Stimulated activated effector memory CD8-positive, alpha-beta T cell treated with anti-CD3 and anti-CD28 coated beads, Interleukin-12 subunit alpha, Interleukin-12 subunit beta, amount 100 ng/mL, for 72 hours (primary cell): ENCODE measurements around the gene SMAD3.
A peak's percentile ranks its signal among the peaks of the same experiment; 100 is the strongest.

Source experiments
- ATAC-seq: fragments of 150-1000 bp; cut with Tn5 transposase; 2 replicates; pipeline ENCODE4 v1.10.0; 2021
- DNase-seq, 2 donors: peaks; one replicate each; pipeline ENCODE4 v3.0.0; 2021 to 2022; ENCODE audit warnings: low spot score in 2 of 2
- H3K27ac Mint-ChIP-seq: one replicate; pipeline ENCODE4 v1.8.0; 2022; ENCODE audit warnings: mild to moderate bottlenecking, mixed read lengths
- H3K36me3 Mint-ChIP-seq: one replicate; pipeline ENCODE4 v1.8.0; 2022; ENCODE audit warnings: mild to moderate bottlenecking, mixed read lengths
- H3K4me1 Mint-ChIP-seq: one replicate; pipeline ENCODE4 v1.8.0; 2022; ENCODE audit warnings: mixed read lengths
- H3K4me3 Mint-ChIP-seq: one replicate; pipeline ENCODE4 v1.8.0; 2022; ENCODE audit warnings: mild to moderate bottlenecking, mixed read lengths
- H3K9me3 Mint-ChIP-seq: one replicate; pipeline ENCODE4 v1.8.0; 2022; ENCODE audit warnings: mixed read lengths

SMAD3 gene

DNA sequence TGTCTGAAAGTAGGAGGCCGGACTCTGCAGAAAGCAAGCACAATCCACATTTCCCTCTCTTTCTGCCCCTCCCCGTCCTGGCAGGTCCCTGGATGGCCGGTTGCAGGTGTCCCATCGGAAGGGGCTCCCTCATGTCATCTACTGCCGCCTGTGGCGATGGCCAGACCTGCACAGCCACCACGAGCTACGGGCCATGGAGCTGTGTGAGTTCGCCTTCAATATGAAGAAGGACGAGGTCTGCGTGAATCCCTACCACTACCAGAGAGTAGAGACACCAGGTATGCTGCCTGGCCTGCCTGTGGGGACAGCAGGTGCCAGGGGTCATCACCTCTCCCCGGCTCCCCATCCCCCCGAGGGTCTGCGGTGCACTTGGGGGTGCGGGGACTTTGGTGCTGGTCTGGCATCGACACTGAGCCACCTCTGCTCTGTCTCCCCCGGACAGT, 99.4 kb downstream of the SMAD3 start:
- H3K4me3 Mint-ChIP-seq, result no peak overlapping the region
- ATAC-seq, result no peak
- H3K27ac Mint-ChIP-seq, result peak overlapping the region; percentile 43
- peaks cover 47% of the 10 kb centered on the region for H3K4me1 Mint-ChIP-seq
- peaks cover 51% of the 10 kb centered on the region for H3K36me3 Mint-ChIP-seq
- no peak for DNase-seq
- no peaks in the 10 kb centered on the region for H3K9me3 Mint-ChIP-seq

GRCh38 chr15:67165254-67166253, 100.2 kb downstream of the SMAD3 start:
- no peaks in the 10 kb centered on the region for H3K9me3 Mint-ChIP-seq
- H3K4me3 Mint-ChIP-seq, result no peak overlapping the region
- ATAC-seq, result no peak
- peak overlapping the region; percentile 75 for H3K27ac Mint-ChIP-seq
- no peak for DNase-seq
- peaks cover 59% of the 10 kb centered on the region for H3K36me3 Mint-ChIP-seq
- peaks cover 54% of the 10 kb centered on the region for H3K4me1 Mint-ChIP-seq

GRCh38 chr15:67166280-67167009, 101.0 kb downstream of the SMAD3 start:
- Mint-ChIP-seq H3K36me3 (peaks cover 67% of the 10 kb centered on the region), H3K4me3 (no peak overlapping the region), H3K4me1 (peaks cover 57% of the 10 kb centered on the region), H3K27ac (peak overlapping the region; percentile 75), H3K9me3 (no peaks in the 10 kb centered on the region)
- DNase-seq, result no peak
- no peak for ATAC-seq

- DNase-seq, result no peak
- H3K36me3 Mint-ChIP-seq, result peaks cover 74% of the 10 kb centered on the region
- H3K4me3 Mint-ChIP-seq, result no peak overlapping the region
- H3K9me3 Mint-ChIP-seq, result no peaks in the 10 kb centered on the region
- H3K4me1 Mint-ChIP-seq, result peaks cover 57% of the 10 kb centered on the region
- no peak for ATAC-seq
- H3K27ac Mint-ChIP-seq, result peak overlapping the region; percentile 75
Observed at GRCh38 chr15:67167091-67167490, 101.7 kb downstream of the SMAD3 start.

- no peak for DNase-seq
- H3K36me3 Mint-ChIP-seq, result peaks cover 86% of the 10 kb centered on the region
- peaks cover 57% of the 10 kb centered on the region for H3K4me1 Mint-ChIP-seq
- H3K9me3 Mint-ChIP-seq, result no peaks in the 10 kb centered on the region
- no peak overlapping the region for H3K4me3 Mint-ChIP-seq
- H3K27ac Mint-ChIP-seq, result peak overlapping the region; percentile 85
- ATAC-seq, result no peak
Observed at GRCh38 chr15:67168694-67169093, 103.3 kb downstream of the SMAD3 start.

DNA sequence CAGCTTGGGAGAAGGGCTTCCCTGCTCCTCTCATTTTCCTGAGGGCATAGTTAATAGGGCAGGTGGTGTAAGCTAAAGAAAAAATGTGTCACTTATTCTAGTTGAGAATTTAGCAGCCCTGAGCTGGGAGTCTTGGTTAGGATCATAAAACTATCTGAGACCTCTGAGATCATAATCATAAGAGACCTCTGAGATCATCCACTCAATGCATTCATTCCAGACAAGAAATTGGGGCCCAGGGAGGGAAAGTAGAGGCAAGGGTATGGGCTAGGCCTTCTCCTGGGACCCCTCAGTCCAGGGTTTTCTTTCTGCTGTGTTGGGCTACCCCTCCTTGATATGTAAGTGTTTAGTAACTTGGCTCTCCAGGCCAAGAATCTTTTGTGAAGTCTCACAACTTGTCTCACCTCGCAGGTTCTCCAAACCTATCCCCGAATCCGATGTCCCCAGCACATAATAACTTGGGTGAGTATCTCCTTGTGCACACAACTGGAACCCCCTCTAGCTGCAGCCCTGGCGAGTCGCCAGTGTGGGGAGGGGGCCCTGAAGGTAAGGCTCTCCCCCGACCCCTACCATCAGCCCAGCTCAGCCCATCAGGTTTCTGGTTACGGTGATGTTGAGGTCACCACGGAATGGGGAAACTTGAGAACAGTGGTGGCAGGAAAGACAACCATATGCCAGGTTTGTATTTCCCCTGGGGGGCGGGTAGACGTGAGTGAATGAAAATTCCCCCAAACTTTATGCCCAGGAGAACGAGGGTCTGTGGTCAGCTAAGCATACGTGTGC, 104.9 kb downstream of the SMAD3 start:
- peaks cover 69% of the 10 kb centered on the region for H3K4me1 Mint-ChIP-seq
- no peak overlapping the region for H3K4me3 Mint-ChIP-seq
- H3K36me3 Mint-ChIP-seq, result peaks cover 84% of the 10 kb centered on the region
- ATAC-seq (no peak), DNase-seq (no peak)
- peak overlapping the region; percentile 85 for H3K27ac Mint-ChIP-seq
- H3K9me3 Mint-ChIP-seq, result no peaks in the 10 kb centered on the region

DNA sequence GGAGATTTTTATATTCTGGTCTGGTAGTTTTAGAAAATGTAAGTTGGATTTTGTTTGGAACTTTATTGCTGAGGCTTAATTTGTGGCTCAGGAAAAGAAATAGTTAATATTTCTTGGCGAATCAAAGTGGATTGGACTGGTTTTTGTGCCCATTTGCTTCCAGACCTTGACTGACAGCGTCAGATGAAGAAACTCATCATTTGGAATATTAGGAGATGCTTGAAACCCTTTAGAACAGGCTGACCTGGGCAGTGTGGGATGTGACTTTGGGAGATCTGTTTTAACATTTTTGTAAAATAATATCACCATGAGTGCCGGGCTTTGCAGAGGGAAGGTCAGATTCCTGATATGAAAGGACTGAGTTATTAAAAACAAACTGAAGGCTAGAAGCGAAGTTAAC, 106.1 kb downstream of the SMAD3 start:
- peaks cover 82% of the 10 kb centered on the region for H3K36me3 Mint-ChIP-seq
- no peak for DNase-seq

GRCh38 chr15:67172172-67172571, 106.8 kb downstream of the SMAD3 start:
- peak; percentile 70 for ATAC-seq
- Mint-ChIP-seq H3K4me3 (no peak overlapping the region), H3K9me3 (no peaks in the 10 kb centered on the region), H3K27ac (peak overlapping the region; percentile 85), H3K36me3 (peaks cover 83% of the 10 kb centered on the region), H3K4me1 (peaks cover 79% of the 10 kb centered on the region)
- DNase-seq, result no peak

More for the DNA sequence above, 106.1 kb downstream of the SMAD3 start:
- Mint-ChIP-seq H3K4me3 (no peak overlapping the region), H3K27ac (peak overlapping the region; percentile 85), H3K4me1 (peaks cover 80% of the 10 kb centered on the region), H3K9me3 (no peaks in the 10 kb centered on the region)
- ATAC-seq, result no peak

- Mint-ChIP-seq H3K27ac (peak overlapping the region; percentile 85), H3K4me1 (peaks cover 78% of the 10 kb centered on the region), H3K4me3 (no peak overlapping the region), H3K36me3 (peaks cover 84% of the 10 kb centered on the region), H3K9me3 (no peaks in the 10 kb centered on the region)
- DNase-seq (no peak), ATAC-seq (no peak)
Observed at GRCh38 chr15:67173005-67173404, 107.6 kb downstream of the SMAD3 start.

DNA sequence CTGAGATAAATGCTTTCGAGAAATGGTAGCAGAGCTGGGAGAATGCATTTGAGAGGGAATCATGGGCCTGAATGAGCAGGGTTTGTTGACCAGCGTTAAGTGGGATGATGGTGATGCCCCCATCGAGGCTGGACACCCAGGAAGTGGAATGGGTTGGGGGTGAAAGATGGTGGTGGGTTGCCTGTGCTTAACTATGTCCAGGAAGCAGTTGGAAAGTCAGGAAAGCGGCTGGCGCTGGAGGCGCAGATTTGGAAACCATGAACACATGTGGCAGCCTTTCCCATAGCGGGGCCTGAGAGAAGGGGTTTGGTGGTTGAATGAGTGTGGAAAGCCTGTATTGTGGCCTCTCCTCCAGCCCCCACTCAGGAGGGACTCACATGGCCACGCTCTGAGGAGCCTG, 108.4 kb downstream of the SMAD3 start:
- no peak for ATAC-seq

GRCh38 chr15:67174446-67174845, 109.0 kb downstream of the SMAD3 start:
- H3K36me3 Mint-ChIP-seq, result peaks cover 77% of the 10 kb centered on the region
- no peak for ATAC-seq
- H3K27ac Mint-ChIP-seq, result peak overlapping the region; percentile 85
- H3K4me3 Mint-ChIP-seq, result peak overlapping the region; percentile 31
- peaks cover 72% of the 10 kb centered on the region for H3K4me1 Mint-ChIP-seq
- no peaks in the 10 kb centered on the region for H3K9me3 Mint-ChIP-seq
- no peak for DNase-seq

More for the DNA sequence above, 108.4 kb downstream of the SMAD3 start:
- Mint-ChIP-seq H3K4me1 (peaks cover 72% of the 10 kb centered on the region), H3K36me3 (peaks cover 76% of the 10 kb centered on the region), H3K9me3 (no peaks in the 10 kb centered on the region), H3K4me3 (no peak overlapping the region), H3K27ac (peak overlapping the region; percentile 85)
- no peak for DNase-seq

DNA sequence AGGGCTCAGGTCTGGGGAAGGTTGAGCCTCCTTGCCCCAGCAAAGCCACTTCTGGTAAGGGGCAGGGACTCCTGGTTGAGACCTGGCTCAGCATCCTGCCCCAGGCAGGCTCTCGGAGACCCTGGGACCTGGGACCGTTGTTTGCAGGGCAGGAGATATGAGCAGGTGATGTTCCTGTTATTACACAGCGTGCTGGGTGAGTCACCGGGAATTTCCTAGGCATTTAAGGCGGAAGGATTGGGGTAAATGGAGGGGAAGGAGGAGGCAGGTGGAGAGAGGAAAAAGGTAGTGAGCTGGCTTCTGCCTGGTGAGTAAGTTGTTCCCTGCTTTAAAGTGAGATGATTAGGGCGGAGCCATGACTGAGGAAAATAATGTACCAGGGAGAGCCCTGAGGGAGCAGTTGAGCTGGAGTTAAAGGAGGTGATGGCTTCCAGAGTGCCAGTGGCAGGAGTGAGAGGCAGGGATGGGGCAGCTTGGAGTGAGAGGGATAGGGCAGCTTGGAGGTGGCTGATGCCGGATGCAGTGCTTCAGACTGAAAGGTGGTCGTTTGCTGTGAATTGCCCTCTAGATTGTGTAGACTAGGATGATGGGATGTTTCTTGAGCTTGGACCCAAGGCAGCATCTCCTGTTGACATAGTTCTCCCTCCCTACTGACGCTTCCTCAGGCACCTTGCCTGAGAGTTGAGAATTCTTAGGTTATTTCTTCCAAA, 109.6 kb downstream of the SMAD3 start:
- H3K36me3 Mint-ChIP-seq, result peaks cover 79% of the 10 kb centered on the region
- H3K9me3 Mint-ChIP-seq, result no peaks in the 10 kb centered on the region
- no peak for DNase-seq
- peaks cover 72% of the 10 kb centered on the region for H3K4me1 Mint-ChIP-seq
- H3K27ac Mint-ChIP-seq, result peak overlapping the region; percentile 85
- peak; percentile 46 for ATAC-seq
- H3K4me3 Mint-ChIP-seq, result peak overlapping the region; percentile 31

- peak overlapping the region; percentile 85 for H3K27ac Mint-ChIP-seq
- no peaks in the 10 kb centered on the region for H3K9me3 Mint-ChIP-seq
- DNase-seq, result no peak
- peak; percentile 76 for ATAC-seq
- H3K4me1 Mint-ChIP-seq, result peaks cover 68% of the 10 kb centered on the region
- peaks cover 79% of the 10 kb centered on the region for H3K36me3 Mint-ChIP-seq
- H3K4me3 Mint-ChIP-seq, result peak overlapping the region; percentile 31
Observed at GRCh38 chr15:67175643-67176071, 110.3 kb downstream of the SMAD3 start.

- peak overlapping the region; percentile 31 for H3K4me3 Mint-ChIP-seq
- no peak for DNase-seq
- peaks cover 74% of the 10 kb centered on the region for H3K36me3 Mint-ChIP-seq
Observed at GRCh38 chr15:67176195-67176971, 111.0 kb downstream of the SMAD3 start.

More at GRCh38 chr15:67176195-67176971, 111.0 kb downstream of the SMAD3 start:
- Mint-ChIP-seq H3K4me1 (peaks cover 63% of the 10 kb centered on the region), H3K27ac (peak overlapping the region; percentile 85), H3K9me3 (no peaks in the 10 kb centered on the region)
- ATAC-seq, result no peak
